GM13976 (cell line): Measurements from ENCODE around the gene RTF1.

Source experiments
- DNase-seq: peaks from one replicate; pipeline ENCODE4 v3.0.0; 2012; ENCODE audit warnings: low spot score
- in situ Hi-C: fragments of 300-500 bp; cut with MboI; formaldehyde crosslinking; loops from one replicate; pipeline ENCODE4 v1.12.0; 2022; ENCODE audit warnings: low sequenced_read_pairs, mixed read lengths, inconsistent platforms; ENCODE audit not compliant: unreplicated experiment
- TF ChIP-seq, protein P1 (sequence below): IDR thresholded peaks from 2 replicates; pipeline ENCODE4 v1.5.1; 2012; ENCODE audit warnings: borderline replicate concordance, mild to moderate bottlenecking; ENCODE audit not compliant: insufficient read depth; ENCODE audit errors: extremely low read depth, missing control alignments, control extremely low read depth

RTF1 gene

DNA sequence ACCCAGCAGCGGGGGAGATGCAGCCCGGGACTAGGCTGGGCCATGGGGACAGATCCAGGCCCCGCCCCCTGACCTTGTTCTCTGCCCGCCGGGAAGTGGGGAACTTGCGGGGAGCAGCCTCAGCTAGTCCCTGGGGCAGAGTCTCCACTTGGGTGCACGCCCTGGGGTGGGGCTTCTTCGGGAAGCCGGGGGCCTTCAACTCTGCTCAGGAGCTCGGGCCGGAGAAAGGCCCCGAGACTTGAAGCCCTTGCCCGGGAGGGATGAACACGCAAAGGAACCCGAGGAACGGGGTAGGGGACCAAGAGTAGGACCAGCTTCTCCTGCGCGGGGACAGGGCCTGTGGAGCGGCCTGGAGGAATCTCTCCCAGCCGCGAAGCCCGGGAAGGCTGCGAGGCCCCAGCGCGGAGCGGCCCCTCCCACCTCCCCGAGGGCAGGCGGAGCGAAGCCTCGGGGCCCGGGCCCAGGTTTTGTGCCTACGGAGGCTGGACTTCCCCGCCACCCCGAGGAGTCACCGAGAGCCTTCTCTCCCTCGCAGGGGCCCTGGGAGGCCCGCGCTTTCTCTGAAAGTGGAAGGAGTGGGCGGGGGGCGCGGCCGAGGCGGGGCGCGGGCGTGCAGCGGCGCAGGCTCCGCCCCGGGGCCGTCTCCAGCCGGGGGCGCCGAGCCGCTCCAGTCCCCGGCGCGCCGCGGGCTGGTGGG lies 76.5 kb downstream of the RTF1 start, which contains the start of gene ITPKA:
Gene ITPKA, plus strand, starts transcription at position 670 of the 697 bp plus-strand sequence. CDS start 54 bp downstream, outside the sequence.
- DNase-seq: peak; percentile 97
- TF ChIP-seq, protein P1, sequence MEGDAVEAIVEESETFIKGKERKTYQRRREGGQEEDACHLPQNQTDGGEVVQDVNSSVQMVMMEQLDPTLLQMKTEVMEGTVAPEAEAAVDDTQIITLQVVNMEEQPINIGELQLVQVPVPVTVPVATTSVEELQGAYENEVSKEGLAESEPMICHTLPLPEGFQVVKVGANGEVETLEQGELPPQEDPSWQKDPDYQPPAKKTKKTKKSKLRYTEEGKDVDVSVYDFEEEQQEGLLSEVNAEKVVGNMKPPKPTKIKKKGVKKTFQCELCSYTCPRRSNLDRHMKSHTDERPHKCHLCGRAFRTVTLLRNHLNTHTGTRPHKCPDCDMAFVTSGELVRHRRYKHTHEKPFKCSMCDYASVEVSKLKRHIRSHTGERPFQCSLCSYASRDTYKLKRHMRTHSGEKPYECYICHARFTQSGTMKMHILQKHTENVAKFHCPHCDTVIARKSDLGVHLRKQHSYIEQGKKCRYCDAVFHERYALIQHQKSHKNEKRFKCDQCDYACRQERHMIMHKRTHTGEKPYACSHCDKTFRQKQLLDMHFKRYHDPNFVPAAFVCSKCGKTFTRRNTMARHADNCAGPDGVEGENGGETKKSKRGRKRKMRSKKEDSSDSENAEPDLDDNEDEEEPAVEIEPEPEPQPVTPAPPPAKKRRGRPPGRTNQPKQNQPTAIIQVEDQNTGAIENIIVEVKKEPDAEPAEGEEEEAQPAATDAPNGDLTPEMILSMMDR: no peak

DNA sequence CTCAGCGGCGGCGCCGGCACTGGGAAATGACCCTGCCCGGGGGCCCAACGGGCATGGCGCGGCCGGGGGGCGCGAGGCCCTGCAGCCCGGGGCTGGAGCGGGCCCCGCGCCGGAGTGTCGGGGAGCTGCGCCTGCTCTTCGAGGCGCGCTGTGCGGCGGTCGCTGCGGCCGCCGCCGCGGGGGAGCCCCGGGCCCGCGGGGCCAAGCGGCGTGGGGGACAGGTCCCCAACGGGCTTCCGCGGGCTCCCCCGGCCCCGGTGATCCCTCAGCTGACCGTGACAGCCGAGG lies 77.0 kb downstream of the RTF1 start:
- DNase-seq: no peak
- TF ChIP-seq, protein P1: no peak
- in situ Hi-C loops: no loop called here

More for the DNA sequence above, 76.5 kb downstream of the RTF1 start, which contains the start of gene ITPKA:
- in situ Hi-C loops: no loop called here

DNA sequence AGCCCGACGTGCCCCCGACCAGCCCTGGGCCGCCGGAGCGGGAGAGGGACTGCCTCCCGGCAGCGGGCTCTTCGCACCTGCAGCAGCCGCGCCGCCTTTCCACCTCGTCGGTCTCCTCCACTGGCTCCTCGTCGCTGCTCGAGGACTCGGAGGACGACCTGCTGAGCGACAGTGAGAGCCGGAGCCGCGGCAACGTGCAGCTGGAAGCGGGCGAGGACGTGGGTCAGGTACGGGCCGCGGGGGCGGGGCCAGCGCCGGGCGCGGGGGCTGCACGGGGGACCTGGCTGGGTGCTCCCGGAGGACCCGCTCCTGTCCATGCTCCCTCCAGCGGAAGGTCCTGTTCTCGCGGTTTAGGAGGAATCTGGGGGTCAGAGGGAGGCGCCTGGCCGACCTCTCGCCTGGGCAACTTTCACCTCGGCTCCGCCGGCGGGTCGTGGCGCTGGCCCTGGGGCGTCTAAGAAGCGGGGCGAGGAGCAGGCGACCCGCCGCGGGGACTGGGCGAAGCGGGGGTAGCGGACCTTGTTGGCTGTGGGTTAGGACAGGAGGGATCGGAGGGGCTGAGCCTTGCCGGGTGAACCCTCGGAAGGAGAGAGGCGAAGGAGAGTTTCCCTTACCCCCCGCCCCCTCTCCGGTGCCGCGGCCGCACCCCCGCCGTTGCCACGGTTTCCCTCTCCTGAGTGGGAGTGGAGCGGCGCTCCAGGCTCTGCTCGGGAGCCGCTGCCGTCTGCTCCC lies 77.5 kb downstream of the RTF1 start:
- DNase-seq: peak; percentile 68
- TF ChIP-seq, protein P1: no peak
- in situ Hi-C loops: no loop called here

DNA sequence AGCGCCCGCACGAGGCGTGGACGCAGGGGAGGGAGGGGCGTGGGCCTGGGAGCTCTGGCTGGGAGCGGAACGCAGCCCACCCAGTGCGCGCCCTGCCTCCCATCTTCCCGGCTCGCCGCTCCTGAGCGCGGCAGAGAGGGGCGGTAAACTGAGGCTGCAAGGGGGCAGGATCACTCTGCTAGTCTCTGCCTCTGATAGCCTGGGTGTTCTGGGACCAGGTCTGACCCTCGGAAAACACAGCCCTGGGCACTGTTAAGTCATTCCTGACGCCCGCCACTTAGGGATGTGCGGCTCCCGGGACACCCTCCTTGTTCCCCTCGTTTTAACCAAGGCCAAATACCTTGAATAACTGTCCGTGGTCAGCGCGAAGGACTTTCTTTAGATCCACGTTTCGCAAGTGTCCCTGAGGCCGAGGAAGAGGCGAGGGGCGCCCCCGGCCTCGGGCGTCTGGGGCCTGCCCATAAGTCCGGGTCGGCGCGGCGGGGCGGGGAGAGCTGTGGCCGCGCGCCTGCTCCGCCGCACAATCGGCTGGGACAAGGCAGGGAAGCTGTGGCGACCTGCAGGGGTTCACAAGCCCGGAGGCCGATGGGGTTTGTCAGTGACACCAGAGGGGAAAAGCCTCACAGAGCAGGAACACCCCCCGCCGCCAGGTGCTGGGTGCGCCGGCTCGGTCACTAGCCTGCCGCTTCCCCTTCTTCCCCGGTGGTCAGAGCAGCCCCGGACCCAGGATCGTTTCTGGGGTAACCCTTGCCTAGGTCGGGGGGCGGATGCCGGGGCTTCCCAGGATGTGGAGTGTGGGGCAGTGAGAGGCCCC lies 78.2 kb downstream of the RTF1 start:
- TF ChIP-seq, protein P1: no peak
- DNase-seq: peak; percentile 71
- in situ Hi-C loops: no loop called here

DNA sequence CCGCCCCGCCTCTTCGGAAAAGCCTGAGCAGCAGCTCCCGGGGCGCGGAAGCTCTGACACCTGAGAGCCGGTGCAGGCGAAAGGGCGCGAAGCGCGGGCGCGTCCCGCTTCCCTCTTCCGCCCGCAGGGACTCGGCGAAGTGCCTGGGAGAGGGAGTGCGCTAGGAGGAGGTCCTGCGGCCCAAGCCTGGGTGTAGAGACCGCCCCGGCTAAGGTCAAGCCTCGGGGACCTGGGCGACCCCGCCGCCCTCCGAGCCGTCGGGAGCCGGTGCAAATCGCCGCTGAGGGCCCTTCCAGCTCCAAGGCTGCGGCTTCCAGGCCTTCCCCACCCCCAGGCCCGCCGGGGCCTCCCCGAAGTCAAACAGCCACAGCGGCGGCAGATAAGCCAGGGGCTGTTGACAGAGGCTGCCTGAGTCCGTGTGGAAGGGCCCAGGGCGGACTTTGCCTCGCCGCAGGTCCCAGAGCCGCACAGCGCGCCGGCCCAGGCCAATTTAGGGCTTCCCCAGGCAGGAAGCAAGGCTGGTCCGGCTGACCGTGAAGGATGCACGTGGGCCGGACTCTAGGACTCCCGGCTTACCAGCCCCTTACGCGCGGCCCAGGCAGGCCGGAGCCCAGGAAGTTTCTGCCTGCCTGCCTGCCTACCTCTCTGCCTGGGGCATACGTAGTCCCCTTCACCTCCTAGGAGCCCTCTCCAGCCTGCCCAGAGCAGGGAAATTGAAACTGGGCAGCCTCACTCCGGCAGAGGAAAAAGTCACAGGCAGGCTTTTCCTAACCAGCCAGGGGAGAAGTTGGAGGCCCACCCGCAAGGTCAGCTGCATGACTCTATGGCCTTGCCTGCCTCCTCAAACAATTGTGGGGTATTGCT lies 79.1 kb downstream of the RTF1 start:
- in situ Hi-C loops: no loop called here
- DNase-seq: peak; percentile 28
- TF ChIP-seq, protein P1: no peak
